Transverse colon (tissue), 4 donors: Measurements from ENCODE around the gene ZNF652. TPM values are rescaled to one million over a fixed set of nuclear protein-coding genes. Genes with fewer than 3 reads are reported as not detected.

Source experiments
- DNase-seq: peaks from one replicate; pipeline ENCODE4 v3.0.0-alpha.2; 2019
- H3K27ac ChIP-seq, 4 donors: fragments of 200-600 bp; sonication (generic); 2 replicates each; pipeline ENCODE4 v1.5.1; 2016 to 2018; ENCODE audit warnings: inconsistent platforms in 4 of 4
- H3K27me3 ChIP-seq: fragments of 200-600 bp; sonication (generic); 2 replicates; pipeline ENCODE4 v1.5.1; 2017; ENCODE audit warnings: inconsistent platforms
- H3K36me3 ChIP-seq, 4 donors: fragments of 200-600 bp; sonication (generic); 2 replicates each; pipeline ENCODE4 v1.5.1; 2017 to 2019; ENCODE audit warnings: inconsistent platforms in 4 of 4
- H3K4me1 ChIP-seq, 4 donors: fragments of 200-600 bp; sonication (generic); 2 replicates each; pipeline ENCODE4 v1.5.1; 2017 to 2020; ENCODE audit warnings: inconsistent platforms in 4 of 4
- H3K4me3 ChIP-seq, 4 donors: fragments of 200-600 bp; sonication (generic); 1 replicate in 1 of 4; 2 replicates in 3 of 4; pipeline versions ENCODE4 v1.5.1 to v1.6.1; 2017 to 2019; ENCODE audit warnings: inconsistent platforms in 4 of 4
- H3K9me3 ChIP-seq, 2 donors: fragments of 200-600 bp; sonication (generic); 2 replicates each; pipeline ENCODE4 v1.5.1; 2017 to 2019; ENCODE audit warnings: inconsistent platforms in 2 of 2
- EP300 ChIP-seq: sonication (generic); formaldehyde crosslinking; IDR thresholded peaks from one replicate; pipeline ENCODE4 v1.6.1; 2017; ENCODE audit warnings: antibody characterized with exemption, low read depth
- POLR2A ChIP-seq: fragments of 450-650 bp; IDR thresholded peaks from one replicate; pipeline ENCODE4 v1.6.1; 2016; ENCODE audit warnings: antibody characterized with exemption, mild to moderate bottlenecking, moderate library complexity
- POLR2AphosphoS5 ChIP-seq, 3 donors: sonication (generic); formaldehyde crosslinking; IDR thresholded peaks; one replicate each; pipeline ENCODE4 v1.6.1; 2016; ENCODE audit warnings: antibody characterized with exemption in 3 of 3
- WGBS, 2 donors: methylation state at CpG; one replicate each; pipeline ENCODE4 v1.1.5; 2018; ENCODE audit warnings: low coverage in 1 of 2; 5-methylcytosine and 5-hydroxymethylcytosine counted together
- in situ Hi-C, 4 donors: fragments of 200-750 bp; cut with MboI; loops; one replicate each; pipeline versions ENCODE4 v1.15.0 to v1.15.1; 2017; ENCODE audit warnings: low sequenced_read_pairs in 3 of 4, low pct_ligation_motif_present in 1 of 4, low pct_unique_long_range_greater_than_20kb in 1 of 4
- intact Hi-C: fragments of 100-400 bp; cut with DNase I; formaldehyde crosslinking; loops from one replicate; pipeline ENCODE4 v1.15.1; 2023; ENCODE audit warnings: low total_unique reads
- total RNA-seq, 4 donors: library from RNA; depleted of rRNA; stranded (reverse); fragments of >200 nt; gene quantifications; one replicate each; pipeline ENCODE4 v1.1.0, GENCODE V29; 2016
- TF ChIP-seq, protein P1 (sequence below), 5 experiments: fragments of 200-600 bp in 3 of 5; fragments of 450-650 bp in 2 of 5; sonication (generic) in 3 of 5; IDR thresholded peaks; 1 replicate in 2 of 5; 2 replicates in 3 of 5; pipeline ENCODE4 v1.5.1; 2016 to 2017; ENCODE audit warnings: antibody characterized with exemption in 5 of 5, inconsistent platforms in 3 of 5, mild to moderate bottlenecking in 2 of 5, moderate library complexity in 1 of 5

Gene ZNF652
- total RNA-seq, 4 donors from 2014 or later: 25.8 to 55.6 (median 50.2) TPM

- no peaks in the 10 kb centered on the region for H3K9me3 ChIP-seq
- H3K4me3 ChIP-seq: no peak overlapping the region
- no peak overlapping the region for H3K27ac ChIP-seq
- no peaks in the 10 kb centered on the region for H3K36me3 ChIP-seq
- DNase-seq: no peak
- in situ Hi-C loops (loop anchor here in 1 of 4 donors (10.0 kb wide), 1 partner anchor 68 kb away; no protein-coding TSS in a partner anchor), intact Hi-C loops (no loop called here)
- no peaks in the 10 kb centered on the region for H3K4me1 ChIP-seq
- WGBS, 2 donors: 82 to 90% methylated on average over 5 to 10 of the region's 10 CpGs
- TF ChIP-seq POLR2A (no peak), POLR2AphosphoS5 (IDR thresholded peaks at IDR 0.05) (no peak), EP300 (no peak)
- TF ChIP-seq, protein P1, sequence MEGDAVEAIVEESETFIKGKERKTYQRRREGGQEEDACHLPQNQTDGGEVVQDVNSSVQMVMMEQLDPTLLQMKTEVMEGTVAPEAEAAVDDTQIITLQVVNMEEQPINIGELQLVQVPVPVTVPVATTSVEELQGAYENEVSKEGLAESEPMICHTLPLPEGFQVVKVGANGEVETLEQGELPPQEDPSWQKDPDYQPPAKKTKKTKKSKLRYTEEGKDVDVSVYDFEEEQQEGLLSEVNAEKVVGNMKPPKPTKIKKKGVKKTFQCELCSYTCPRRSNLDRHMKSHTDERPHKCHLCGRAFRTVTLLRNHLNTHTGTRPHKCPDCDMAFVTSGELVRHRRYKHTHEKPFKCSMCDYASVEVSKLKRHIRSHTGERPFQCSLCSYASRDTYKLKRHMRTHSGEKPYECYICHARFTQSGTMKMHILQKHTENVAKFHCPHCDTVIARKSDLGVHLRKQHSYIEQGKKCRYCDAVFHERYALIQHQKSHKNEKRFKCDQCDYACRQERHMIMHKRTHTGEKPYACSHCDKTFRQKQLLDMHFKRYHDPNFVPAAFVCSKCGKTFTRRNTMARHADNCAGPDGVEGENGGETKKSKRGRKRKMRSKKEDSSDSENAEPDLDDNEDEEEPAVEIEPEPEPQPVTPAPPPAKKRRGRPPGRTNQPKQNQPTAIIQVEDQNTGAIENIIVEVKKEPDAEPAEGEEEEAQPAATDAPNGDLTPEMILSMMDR (IDR thresholded peaks at IDR 0.05): no peak
- H3K27me3 ChIP-seq: no peaks in the 10 kb centered on the region
These were observed 21.0 kb upstream of the ZNF652 start for GRCh38 chr17:49383060-49383459.

GRCh38 chr17:49382556-49382955 lies 20.5 kb upstream of the ZNF652 start:
- intact Hi-C loops: no loop called here

GRCh38 chr17:49381793-49382192 lies 19.7 kb upstream of the ZNF652 start:
- DNase-seq: no peak
- H3K9me3 ChIP-seq: no peaks in the 10 kb centered on the region
- no peak for TF ChIP-seq POLR2A
- TF ChIP-seq, protein P1 (IDR thresholded peaks at IDR 0.05): no peak
- TF ChIP-seq POLR2AphosphoS5 (IDR thresholded peaks at IDR 0.05): peak; percentile 11 to 56 (median 21)
- no peak for TF ChIP-seq EP300
- H3K4me3 ChIP-seq: no peak overlapping the region
- WGBS, 2 donors: 54 to 77% methylated on average over 4 to 5 of the region's 5 CpGs
- H3K27me3 ChIP-seq: no peaks in the 10 kb centered on the region
- H3K27ac ChIP-seq: peak overlapping the region in 3 of 4 donors; percentile 48 to 70 (median 58)
- no peaks in the 10 kb centered on the region for H3K36me3 ChIP-seq
- H3K4me1 ChIP-seq: no peaks in the 10 kb centered on the region
- intact Hi-C loops: no loop called here
- in situ Hi-C loops: loop anchor here in 1 of 4 donors (10.0 kb wide), 1 partner anchor 67 kb away; no protein-coding TSS in a partner anchor

More at GRCh38 chr17:49382556-49382955, 20.5 kb upstream of the ZNF652 start:
- Histone ChIP-seq H3K9me3 (no peaks in the 10 kb centered on the region), H3K27me3 (no peaks in the 10 kb centered on the region), H3K4me3 (no peak overlapping the region), H3K4me1 (no peaks in the 10 kb centered on the region), H3K36me3 (no peaks in the 10 kb centered on the region), H3K27ac (peak overlapping the region in 3 of 4 donors; percentile 48 to 62 (median 58))
- in situ Hi-C loops: loop anchor here in 1 of 4 donors (10.0 kb wide), 1 partner anchor 68 kb away; no protein-coding TSS in a partner anchor
- 75% methylated on average over 7 of the region's 7 CpGs; no CpG with 5 or more reads in 1 of the 2 donors for WGBS, 2 donors
- no peak for DNase-seq
- TF ChIP-seq POLR2AphosphoS5 (IDR thresholded peaks at IDR 0.05) (no peak), POLR2A (no peak), EP300 (no peak)
- TF ChIP-seq, protein P1 (IDR thresholded peaks at IDR 0.05): no peak

DNA sequence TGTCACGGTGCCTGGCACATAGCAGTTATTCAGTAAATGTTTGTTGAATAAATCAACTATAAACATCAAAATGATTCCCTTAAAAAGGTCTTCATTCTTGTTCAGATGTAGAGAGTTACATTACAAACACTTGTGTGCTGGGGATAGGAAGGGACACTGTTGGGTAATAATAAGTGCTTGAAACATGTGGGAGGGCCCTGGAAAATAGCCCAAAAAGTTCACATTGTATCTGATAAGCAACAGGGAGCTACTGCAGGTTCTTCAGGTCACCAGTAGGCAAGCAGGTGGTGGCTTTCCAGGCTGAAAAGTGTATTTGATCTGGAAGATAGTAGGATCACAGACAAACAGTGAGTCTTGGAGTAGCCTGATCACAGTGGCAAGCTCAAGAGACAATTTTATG lies 19.0 kb upstream of the ZNF652 start:
- WGBS, 2 donors: 55 to 83% methylated on average over 1 of the region's 1 CpG
- TF ChIP-seq POLR2A: no peak
- TF ChIP-seq POLR2AphosphoS5 (IDR thresholded peaks at IDR 0.05): no peak
- TF ChIP-seq, protein P1 (IDR thresholded peaks at IDR 0.05): no peak
- TF ChIP-seq EP300: no peak
- intact Hi-C loops (no loop called here), in situ Hi-C loops (loop anchor here in 1 of 4 donors (10.0 kb wide), 1 partner anchor 66 kb away; no protein-coding TSS in a partner anchor)
- Histone ChIP-seq H3K27ac (peak overlapping the region in 3 of 4 donors; percentile 41 to 70 (median 48)), H3K4me1 (no peaks in the 10 kb centered on the region), H3K4me3 (no peak overlapping the region), H3K36me3 (no peaks in the 10 kb centered on the region), H3K9me3 (no peaks in the 10 kb centered on the region), H3K27me3 (no peaks in the 10 kb centered on the region)
- DNase-seq: no peak
